Raji (cell line): ENCODE data around the gene TFB2M.

Experiments used
- POLR2A ChIP-seq: IDR thresholded peaks from 2 replicates; pipeline ENCODE4 v1.6.1; 2011; ENCODE audit warnings: low read depth, low read length, control low read depth; ENCODE audit not compliant: insufficient read depth

The TFB2M gene

DNA sequence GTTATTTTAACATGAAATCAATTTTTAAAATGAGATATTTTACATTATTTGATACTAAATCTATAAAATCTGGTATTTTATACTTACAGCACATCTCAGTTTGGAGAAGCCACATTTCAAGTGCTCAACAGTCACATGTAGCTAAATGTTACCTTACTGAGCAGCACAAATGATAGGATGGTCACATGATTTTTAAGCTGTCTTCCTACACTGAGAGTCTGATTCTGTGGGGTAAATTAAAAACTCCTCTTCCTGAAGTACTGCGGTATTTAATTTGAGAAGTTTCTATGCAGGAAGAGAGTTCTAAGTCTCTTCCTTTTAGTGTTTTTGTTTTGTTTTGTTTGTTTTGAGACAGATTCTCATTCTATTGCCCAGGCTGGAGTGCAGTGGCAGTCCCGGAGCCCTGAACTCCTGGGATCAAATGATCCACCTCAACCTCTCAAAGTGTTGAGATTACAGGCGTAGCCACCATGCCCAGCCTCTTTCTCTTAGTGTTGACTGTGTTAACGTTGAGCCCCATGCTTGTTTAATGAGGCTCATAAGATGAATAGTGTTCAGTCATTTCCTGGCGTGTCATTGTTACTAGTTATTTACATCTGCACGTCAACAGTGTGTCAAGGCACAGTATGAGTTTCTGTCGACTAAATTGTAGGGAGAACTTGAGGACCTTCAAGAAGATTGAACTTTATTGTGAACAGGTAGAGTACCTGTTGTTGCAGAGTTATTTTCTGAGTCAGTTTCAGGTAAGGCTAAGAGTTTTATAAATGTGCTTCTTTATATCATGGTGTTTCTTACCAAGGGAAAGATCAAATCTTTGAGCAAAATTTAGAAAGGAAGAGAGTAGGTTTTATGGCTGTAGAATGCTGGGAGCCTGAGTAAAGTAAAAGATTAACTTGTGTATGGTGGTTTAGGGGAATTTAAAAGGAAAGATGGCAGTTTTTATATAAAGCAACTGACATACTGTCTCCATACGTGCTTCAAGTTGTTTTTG, 3.5 kb upstream of the TFB2M start:
- no peak for TF ChIP-seq POLR2A

DNA sequence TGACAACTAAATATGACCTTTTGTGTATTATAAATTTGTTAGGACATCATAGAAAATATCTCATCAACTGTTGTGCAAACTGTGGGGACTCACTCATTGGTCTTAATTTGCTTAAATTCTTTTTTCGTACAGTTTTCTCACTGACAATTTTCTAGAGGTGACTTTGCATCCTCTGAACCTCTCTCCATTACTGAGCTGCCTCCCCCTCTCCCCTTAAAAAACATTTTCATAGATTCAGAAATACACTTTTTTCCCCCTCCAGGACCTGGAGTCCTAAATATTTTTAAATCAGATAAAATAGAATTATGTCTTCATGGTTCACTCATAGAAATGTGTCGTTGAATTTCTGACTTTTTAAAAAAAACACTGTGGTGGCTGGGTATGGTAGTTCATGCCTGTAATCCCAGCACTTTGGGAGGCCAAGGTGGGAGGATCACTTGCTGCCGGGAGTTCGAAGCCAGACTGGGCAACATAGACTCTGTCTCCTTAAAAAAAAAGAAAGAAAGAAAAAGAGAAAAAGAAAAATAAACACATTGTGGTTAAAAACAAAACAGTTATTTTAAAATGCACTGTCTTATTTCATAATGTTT, 1.7 kb upstream of the TFB2M start:
- no peak for TF ChIP-seq POLR2A

DNA sequence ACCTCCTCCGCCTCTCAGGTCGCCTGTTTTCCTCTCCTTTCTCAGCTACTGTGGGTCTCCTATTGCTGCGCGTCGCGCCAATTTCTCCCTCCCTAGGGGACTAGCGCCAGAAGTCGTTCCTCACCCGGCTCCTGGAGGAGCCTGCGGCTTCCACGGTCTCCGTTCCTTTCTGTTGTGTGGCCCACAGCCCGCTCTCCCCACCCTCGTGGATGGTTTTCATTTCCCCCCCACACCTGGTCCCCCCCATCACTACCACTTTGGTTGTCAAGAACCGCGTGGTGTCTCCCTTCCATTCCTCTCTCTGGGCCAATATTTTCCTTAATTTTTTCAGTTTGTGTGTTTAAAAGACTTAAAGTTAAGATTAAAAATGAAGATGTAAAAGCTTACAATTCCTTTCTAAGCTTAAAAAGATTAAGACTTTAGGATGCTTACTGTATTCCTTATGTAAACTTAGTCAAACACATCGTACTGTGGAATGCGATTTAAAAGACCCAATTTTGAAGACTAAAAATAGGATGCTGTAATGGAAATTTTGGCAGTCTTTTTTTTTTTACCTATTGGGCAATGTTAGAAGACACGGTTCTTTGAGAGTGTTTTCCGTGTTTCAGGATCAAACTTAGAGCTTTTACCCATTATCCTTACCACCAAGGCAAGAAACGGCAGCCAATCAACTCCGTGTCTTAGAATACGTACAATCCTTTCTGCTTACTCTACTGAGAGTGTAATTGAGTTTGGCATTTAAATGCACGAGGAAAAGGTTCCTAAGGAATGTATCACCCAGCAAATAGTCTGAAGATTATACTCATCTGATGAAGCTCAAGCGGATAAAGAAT, 968 bp upstream of the TFB2M start:
- TF ChIP-seq POLR2A, result no peak; the same call in 1 of the 2 replicates

DNA sequence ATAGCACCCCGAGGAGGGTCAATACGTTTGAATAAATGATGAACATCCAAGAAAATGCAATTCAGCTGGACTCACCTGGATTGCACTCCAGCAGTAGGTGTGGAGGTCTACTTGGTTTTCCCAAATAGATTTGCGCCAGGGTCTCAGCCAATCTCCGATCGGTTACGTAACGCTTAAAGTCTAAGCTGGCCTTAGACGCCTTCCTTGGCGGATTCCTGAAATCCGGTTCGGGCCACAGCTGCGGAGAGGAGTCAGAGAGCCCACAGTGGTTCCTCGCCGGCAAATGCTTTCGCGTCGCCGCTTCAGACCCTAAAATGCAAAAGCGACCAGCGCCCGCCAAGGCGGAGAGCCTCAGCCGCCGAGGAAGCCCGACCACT, 322 bp downstream of the TFB2M start:
- TF ChIP-seq POLR2A, result no peak

DNA sequence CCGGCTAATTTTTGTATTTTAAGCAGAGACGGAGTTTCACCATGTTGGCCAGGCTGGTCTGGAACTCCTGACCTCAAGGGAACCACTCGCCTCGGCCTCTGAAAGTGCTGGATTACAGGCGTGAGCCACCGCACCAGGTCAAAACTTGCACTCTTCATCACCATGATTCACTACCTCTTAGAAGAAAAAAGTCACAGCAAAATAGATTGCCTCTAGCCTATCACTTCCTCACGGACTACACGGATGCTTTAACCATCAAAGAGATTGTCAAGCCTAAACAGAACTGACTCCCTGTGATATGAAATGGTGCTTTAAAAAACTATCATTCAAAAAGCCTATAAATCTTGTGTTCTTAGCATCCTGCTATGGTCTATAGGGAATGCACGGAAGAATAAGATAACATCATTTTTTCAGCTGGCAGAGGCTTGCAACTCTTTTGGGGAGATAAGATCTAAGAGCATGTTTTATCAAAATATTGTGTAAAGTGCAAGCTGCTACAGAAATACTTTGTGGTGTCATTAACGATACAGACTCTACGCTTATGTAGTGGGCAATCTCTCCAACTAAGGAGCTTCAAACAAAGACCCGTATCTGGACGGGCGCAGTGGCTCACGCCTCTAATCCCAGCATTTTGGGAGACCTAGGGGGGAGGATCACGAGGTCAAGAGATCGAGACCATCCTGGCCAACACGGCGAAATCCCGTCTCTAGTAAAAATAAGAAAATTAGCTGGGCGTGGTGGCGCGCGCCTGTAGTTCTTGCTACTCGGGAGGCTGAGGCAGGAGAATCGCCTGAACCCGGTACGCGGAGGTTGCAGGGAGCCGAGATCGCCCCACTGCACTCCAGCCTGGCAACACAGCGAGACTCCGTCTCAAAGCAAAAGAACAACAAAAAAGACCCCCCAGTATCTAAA, 966 bp downstream of the TFB2M start:
- TF ChIP-seq POLR2A, result no peak

DNA sequence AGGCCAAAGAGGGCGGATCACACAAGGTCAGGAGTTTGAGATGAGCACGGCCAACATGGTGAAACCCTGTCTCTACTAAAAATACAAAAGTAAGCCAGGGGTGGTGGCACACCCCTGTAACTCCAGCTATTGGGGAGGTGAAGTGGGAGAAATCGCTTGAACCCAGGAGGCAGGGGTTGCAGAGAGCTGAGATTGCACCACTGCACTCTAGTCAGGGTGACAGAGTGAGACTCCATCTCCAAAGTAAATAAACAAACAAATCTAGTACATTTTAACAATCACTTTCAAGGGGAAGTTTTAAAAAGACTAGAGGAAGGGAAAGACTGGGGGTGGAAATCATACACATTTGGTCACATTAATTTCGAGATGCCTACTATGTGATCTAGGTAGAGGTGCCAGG, 6.8 kb downstream of the TFB2M start:
- TF ChIP-seq POLR2A, result no peak

DNA sequence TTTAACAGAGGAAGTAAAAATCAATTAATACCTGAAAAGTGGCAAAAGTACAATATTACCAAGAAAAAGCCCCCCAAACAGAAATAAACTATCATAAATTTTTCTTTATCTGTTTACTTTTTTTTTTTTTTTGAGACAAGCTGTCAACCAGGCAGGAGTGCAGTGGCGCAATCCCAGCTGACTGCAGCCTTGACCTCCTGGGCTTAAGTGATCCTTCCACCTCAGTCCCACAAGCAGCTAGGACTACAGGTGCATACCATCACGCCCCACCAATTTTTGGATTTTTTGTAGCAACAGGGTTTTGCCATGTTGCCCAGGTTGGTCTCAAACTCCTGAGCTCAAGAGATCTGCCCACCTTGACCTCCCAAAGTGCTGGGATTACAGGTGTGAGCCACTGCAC, 8.0 kb downstream of the TFB2M start:
- TF ChIP-seq POLR2A, result no peak

DNA sequence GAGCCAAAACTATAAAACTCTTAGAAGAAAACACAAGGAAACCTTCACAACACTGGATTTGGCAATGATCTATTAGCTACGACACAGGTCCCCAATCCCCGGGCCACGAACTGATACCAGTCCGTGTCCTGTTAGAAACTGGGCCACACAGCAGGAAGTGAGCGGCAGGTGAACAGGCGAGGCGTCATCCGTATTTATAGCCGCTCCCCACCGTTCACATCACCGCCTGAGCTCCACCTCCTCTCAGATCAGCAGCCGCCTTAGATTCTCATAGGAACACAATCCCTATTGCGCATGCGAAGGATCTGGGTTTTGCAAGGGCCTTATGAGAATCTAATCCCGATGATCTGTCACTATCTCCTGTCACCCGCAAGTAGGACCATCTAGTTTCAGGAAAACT, 11.9 kb downstream of the TFB2M start:
- no peak for TF ChIP-seq POLR2A

DNA sequence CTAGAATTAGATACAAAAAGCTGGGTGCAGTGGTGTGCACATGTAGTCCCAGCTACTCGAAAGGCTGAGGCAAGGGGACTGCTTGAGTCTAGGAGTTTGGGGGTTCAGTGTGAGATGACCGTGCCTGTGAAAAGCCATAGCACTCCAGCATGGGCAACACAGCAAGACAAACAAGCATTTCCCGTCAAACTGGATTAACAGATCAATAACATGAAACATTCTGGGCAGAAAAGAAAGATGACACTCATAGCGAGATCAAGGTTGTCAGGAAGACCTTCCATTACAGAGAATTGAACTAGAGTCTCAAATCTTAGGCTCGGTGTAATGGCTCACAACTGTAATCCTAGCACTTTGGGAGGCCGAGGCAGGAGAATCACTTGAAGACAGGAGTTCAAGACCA, 14.0 kb downstream of the TFB2M start:
- no peak for TF ChIP-seq POLR2A

DNA sequence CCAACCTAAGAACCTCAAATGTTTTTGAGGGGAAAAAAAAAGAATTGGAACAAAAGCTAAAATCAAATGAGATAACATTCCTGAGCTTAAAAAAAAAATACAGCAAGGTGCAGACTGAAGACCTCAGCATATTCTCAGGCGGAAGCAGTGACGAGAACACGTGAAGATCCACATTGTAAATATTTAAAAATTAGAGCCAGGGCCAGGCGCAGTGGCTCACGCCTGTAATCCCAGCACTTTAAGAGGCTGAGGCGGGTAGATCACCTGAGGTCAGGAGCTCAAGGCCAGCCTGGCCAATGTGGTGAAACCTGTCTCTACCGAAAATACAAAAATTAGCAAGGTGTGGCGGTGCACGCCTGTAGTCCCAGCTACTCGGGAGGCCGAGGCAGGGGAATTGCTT, 15.7 kb downstream of the TFB2M start:
- no peak for TF ChIP-seq POLR2A

DNA sequence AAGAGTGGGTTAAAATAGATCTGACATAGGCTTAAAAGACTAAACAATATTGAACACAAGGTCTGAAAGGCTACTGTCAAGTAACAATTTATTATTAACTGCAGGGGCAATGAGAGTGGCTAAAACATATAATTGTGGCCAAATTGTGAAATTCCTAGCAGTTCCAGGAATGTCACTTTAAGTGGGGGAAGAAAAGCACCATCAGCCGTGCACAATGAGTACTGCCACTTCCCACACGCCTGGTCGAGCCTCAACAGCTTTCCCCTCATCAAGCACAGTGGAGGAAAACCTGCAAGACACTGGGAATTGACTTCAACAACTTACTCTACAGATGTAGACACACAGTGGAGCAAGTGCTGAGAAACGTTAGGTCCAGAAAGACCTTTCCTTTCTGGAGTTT, 16.4 kb downstream of the TFB2M start:
- no peak for TF ChIP-seq POLR2A

DNA sequence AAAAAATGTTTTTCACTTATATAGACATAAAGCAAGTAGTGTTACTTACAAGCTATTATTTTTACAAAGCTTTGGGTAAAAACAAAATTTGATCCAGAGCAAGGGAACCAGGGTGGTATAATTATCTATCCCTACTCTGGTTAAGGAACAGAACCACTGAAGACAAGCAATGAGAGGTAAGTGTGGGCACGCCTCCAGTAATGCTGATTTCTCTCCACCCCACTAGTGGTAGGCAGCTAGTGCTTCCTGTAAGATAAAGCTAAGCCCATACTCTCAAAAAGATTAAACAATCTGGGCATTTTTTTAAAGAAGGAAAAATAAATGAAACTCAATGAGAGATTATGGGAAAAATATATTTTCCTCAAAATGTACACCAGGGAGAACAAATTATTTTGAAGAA, 22.1 kb downstream of the TFB2M start:
- no peak for TF ChIP-seq POLR2A

DNA sequence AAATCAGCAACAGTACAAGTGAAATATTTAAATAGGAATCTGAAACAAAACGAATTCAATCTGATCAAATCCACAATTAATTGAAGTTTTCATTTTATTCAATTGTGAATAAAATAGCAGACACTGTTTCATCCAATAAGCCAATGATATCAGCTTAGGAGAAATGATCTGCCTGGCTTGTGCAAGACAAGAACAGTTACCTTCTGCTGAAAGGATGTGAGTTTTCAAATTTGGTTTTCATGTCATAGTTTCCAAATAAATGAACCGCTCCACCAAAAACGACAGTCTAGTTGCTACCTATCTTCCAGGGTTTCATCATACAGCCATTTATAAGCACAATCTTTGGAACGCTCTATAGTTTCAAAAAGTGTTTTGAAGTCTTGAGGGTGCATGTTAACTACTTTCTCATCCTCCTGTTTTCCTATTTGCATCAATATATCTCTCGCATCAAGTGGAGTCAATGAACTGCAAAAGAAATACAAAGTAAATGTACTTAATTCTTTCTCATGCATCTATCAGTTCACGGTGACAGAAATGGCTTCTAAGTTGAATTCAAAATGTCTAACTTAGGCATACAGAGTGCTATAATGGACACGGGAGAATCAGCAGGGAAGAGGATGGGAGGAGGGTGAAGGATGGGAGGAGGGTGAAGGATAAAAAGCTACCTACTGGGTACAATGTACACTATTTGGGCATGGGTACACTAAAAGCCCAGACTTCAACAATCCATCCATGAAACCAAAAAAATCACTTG, 25.1 kb downstream of the TFB2M start:
- TF ChIP-seq POLR2A, result no peak

DNA sequence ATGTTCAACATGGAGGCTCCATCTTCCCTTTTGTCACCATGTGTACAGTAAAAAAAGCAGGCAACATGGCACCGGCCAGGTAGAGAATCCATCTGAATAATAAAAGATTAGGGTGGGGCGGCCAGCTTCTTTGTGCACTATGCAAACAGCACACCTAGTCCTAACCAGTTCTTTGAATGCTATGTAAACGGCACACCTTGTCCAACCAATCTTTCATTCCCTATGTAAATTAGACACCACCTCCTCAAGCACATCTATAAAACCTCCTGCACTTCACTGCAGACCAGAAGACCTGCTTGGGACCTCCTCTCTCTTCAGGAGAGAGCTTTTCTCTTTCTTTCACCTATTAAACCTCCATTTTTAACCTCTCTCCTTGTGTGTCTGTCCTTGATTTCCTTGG, 28.2 kb downstream of the TFB2M start:
- TF ChIP-seq POLR2A, result no peak
